KBM-7 (cell line): ENCODE measurements around the gene C1orf115.

Experiments
- DNase-seq: peaks from one replicate; pipeline ENCODE4 v3.0.0-alpha.2; 2015
- in situ Hi-C: fragments of 300-500 bp; cut with MboI; formaldehyde crosslinking; loops from 2 replicates; pipeline ENCODE4 v1.14.3; 2020; ENCODE audit warnings: low sequenced_read_pairs, low pct_unique_long_range_greater_than_20kb, mixed read lengths

The C1orf115 gene

GRCh38 chr1:220691053-220691684, 1.0 kb downstream of the C1orf115 start:
- no peak for DNase-seq
- in situ Hi-C loops: no loop called here

- in situ Hi-C loops: no loop called here
Observed at GRCh38 chr1:220692436-220693228, 2.5 kb downstream of the C1orf115 start.

DNA sequence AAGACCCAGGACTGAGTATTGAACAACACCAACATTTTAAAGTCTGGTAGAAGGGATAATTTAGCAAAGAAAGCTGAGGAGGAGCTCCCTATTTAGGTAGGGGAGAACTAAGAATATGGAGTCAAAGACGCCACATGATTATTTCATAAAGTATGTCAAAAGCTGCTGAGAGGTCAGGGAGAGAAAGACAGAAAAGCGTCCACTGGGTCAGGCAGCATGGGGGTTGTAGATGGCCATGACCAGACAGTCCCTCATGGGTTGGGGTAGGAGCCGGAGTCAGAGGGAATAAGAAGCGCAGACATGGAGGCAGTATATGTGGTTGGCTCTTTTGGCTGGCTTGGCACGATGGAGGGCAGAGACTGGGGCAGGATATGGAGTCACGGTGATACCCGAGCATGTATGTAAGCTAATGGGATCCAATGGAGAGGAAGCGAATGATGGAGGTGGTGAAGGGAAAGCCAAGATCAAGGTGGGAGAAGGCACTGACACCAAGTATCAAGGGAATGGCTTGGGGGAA, 4.8 kb downstream of the C1orf115 start:
- DNase-seq: no peak
- in situ Hi-C loops: no loop called here

More at GRCh38 chr1:220692436-220693228, 2.5 kb downstream of the C1orf115 start:
- DNase-seq: no peak

DNA sequence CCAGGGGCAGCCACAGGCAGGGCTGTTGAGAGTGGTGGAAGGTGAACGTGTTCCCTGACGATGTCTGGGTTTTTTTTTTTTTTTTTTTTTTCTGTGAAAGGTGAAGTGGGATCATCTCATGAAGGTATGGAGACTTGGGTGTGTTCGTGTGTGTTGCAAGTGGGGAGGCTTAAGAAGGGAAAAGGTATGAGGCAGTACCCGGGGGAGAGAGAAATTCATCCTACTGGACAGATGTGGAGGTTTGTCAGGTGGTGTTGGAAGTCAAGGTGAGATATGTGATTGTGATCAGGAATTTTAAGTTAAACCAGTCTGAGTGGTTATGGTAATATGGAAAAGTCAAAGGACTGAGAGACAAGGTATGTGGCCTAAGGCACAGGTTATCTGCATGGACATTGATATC, 5.3 kb downstream of the C1orf115 start:
- in situ Hi-C loops: no loop called here
- no peak for DNase-seq

- in situ Hi-C loops: no loop called here
- no peak for DNase-seq
Observed at GRCh38 chr1:220696226-220696862, 6.2 kb downstream of the C1orf115 start.

DNA sequence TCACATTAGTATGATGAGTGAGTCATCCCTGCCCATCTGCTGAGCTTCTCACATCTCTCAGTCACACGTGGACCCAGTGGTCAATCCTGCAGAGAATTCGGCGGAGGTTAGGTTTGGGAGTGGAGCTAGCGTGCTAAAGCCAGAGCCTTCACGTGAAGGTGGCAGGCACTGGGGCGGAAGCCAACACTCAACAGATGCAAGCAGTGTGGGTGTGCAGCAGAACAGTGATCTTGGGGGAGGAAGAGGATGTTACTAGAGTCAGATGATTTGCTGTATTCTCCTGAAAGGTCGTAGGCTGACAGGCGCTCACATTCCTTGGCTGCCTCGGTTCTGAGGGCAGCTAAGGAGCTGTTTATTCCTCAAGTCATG, 6.7 kb downstream of the C1orf115 start:
- DNase-seq: no peak
- in situ Hi-C loops: no loop called here

DNA sequence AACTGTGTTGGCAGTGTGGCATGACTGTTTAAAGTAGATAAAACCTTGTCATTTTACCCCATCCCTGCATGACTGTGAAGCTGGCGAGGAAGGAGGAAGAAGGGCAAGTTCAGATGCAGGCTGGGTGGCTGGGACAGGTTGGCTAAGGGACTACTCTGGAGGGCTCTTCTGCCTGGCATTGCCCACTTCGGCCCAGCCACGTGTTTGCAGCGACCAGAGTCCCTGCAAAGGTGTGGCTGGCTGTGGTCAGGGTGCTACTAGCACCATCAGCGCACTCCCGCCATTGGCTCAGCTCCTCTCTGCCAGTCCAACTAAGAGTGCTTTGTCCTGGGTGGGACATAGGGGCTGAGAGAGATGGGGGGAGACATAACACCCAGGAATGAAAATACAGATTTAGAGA, 7.2 kb downstream of the C1orf115 start:
- no peak for DNase-seq
- in situ Hi-C loops: no loop called here

DNA sequence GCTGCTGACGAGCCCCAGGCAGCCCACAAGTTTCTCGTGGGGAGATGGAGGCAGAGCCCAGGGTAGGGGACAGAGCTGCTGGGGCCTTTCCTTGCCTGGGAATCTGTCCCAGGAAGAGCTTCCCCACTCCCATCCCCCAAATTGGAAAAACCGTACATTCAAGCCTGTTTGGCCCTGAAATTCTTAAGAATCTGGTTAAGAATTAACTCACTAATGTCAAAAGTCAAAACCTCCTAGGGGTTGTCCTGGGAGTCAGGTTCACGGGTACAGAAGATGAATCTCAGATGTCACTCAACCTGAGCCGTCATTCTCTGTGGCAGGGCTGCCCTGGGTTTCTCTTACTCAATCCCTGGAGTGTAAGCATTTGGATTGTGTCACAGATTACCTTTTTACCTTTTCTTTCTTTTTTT, 8.4 kb downstream of the C1orf115 start:
- in situ Hi-C loops: no loop called here
- DNase-seq: no peak

DNA sequence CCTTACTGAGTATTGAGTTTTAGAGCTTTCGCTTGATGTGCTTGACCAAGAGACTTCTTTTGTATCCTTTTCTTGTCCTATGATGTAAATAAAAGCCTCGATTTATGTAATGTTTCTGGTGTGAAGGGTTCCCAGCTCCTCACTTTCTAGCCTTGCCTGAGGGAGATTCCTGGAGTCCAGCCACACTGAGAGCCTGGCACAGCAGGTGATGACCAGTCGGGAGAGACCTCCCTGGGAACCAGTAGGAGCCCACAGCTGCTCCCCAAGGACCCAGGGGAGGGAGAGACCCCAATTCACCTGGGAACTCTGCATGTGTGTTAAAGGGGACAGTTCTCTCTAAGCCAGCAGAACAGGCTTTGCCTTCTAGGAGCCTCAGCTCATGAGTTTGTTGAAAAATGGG, 8.9 kb downstream of the C1orf115 start:
- DNase-seq: no peak
- in situ Hi-C loops: no loop called here

GRCh38 chr1:220700556-220701179, 10.5 kb downstream of the C1orf115 start:
- in situ Hi-C loops: no loop called here
- no peak for DNase-seq

- DNase-seq: no peak
- in situ Hi-C loops: no loop called here
Observed at GRCh38 chr1:220701974-220702373, 11.8 kb downstream of the C1orf115 start.

GRCh38 chr1:220702733-220703270, 12.6 kb downstream of the C1orf115 start:
- in situ Hi-C loops: no loop called here

DNA sequence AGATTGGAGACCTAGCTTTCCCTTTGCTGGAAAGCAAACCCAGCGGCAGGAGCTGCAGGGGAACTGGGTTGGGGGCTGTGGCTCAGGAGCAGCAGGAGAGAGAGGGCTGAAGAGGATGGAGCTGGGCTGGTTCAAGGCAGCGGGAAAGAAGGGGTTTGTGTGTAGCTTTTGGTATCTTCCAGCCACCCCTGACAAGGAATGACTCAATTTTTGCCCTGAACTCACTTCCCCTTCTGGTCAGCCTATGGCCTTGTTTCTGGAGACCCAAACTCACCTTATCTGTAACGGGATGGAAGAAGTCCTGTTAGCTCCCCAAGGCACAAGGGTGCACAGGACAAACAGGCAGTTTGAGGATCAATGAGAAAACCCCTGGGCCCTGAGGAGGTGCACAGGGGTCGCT, 13.1 kb downstream of the C1orf115 start:
- DNase-seq: no peak
- in situ Hi-C loops: no loop called here

More at GRCh38 chr1:220702733-220703270, 12.6 kb downstream of the C1orf115 start:
- DNase-seq: no peak

DNA sequence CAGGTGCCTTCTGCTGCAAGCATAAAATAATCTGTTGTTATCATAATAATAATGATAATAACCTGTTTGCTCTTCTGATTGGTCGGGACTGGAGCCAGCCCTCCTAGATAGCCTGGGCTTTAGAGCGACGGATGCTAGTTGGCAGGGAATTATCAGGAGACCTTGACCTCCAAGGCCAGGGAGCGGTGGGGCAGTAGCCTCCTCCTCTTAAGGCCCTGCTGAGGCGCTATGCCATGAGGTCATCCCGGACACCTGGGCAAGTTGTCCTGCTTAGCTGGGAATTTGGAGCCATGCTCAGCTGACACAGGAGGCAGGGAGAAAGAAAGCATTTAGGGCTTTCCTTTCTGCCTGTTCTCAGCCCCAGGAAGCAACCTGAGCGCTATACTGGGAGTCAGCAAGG, 15.6 kb downstream of the C1orf115 start:
- in situ Hi-C loops: no loop called here
- no peak for DNase-seq

DNA sequence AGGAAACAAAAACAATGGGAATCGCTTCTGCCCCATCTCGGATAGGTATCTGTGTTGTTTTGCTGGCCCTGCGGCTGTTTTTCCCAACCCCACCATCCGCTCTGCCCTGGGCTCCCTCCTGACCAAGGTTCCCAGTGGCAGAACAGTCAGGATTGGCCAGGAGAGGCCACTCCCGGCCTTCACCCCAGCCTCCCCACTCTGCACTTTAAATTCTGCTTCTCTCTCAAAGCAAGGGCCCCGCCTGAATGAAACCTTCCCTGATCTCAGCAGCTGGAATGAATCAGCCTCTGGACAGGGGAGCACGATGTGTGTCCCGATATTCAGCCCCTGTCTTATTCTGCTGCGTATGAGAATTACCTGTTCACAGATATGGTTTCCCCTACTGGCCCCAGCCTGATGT, 16.3 kb downstream of the C1orf115 start:
- no peak for DNase-seq
- in situ Hi-C loops: no loop called here

- no peak for DNase-seq
- in situ Hi-C loops: no loop called here
Observed at GRCh38 chr1:220707160-220707559, 17.0 kb downstream of the C1orf115 start.

- in situ Hi-C loops: no loop called here
Observed at GRCh38 chr1:220708244-220708643, 18.1 kb downstream of the C1orf115 start.

GRCh38 chr1:220708936-220709801, 19.0 kb downstream of the C1orf115 start:
- DNase-seq: no peak
- in situ Hi-C loops: no loop called here

More at GRCh38 chr1:220708244-220708643, 18.1 kb downstream of the C1orf115 start:
- DNase-seq: no peak

DNA sequence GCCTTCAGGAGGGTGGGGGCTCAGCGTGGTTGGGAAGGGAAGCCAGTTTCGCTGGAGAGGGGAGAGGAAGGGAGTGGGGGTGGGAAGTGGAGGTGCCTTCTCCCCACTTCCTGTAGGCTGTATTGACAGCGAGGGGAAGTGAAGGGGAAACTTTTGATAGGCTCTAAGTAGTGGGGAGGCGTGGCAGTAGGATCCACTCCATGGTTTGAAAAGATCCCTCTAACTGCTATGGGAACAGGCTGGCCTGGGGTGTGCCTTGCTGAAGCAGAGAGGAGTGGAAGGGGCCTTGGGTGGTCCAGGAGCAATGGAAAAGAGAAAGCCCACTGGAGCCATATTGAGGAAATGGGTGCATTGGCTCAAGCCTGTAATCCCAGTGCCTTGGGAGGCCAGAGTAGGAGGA, 20.2 kb downstream of the C1orf115 start:
- no peak for DNase-seq
- in situ Hi-C loops: no loop called here
